Glomerular visceral epithelial cell (primary cell): ENCODE measurements around the gene MPPED1.

Experiments
- DNase-seq: peaks from one replicate; pipeline ENCODE4 v3.0.0-alpha.2; 2016; ENCODE audit errors: extremely low spot score

MPPED1 gene

GRCh38 chr22:43476751-43477725 lies 65.2 kb downstream of the MPPED1 start:
- no peak for DNase-seq

- no peak for DNase-seq
Measured at GRCh38 chr22:43477966-43478365, 66.2 kb downstream of the MPPED1 start.

- DNase-seq, result no peak
Measured at GRCh38 chr22:43478621-43479300, 66.9 kb downstream of the MPPED1 start.

- DNase-seq, result no peak
Measured at GRCh38 chr22:43479301-43479950, 67.6 kb downstream of the MPPED1 start.

- no peak for DNase-seq
Measured at GRCh38 chr22:43479962-43480361, 68.1 kb downstream of the MPPED1 start.

GRCh38 chr22:43481568-43482317 lies 69.9 kb downstream of the MPPED1 start:
- no peak for DNase-seq

GRCh38 chr22:43482318-43482625 lies 70.5 kb downstream of the MPPED1 start:
- no peak for DNase-seq

- no peak for DNase-seq
Measured at GRCh38 chr22:43483266-43483665, 71.5 kb downstream of the MPPED1 start.

- DNase-seq, result no peak
Measured at GRCh38 chr22:43483669-43484068, 71.9 kb downstream of the MPPED1 start.

- DNase-seq, result no peak
Measured at GRCh38 chr22:43484227-43484626, 72.4 kb downstream of the MPPED1 start.

GRCh38 chr22:43485502-43486089 lies 73.8 kb downstream of the MPPED1 start:
- DNase-seq, result no peak

GRCh38 chr22:43487311-43488030 lies 75.7 kb downstream of the MPPED1 start:
- no peak for DNase-seq

- DNase-seq, result no peak
Measured at GRCh38 chr22:43488031-43488866, 76.4 kb downstream of the MPPED1 start.

GRCh38 chr22:43488937-43489336 lies 77.1 kb downstream of the MPPED1 start:
- DNase-seq, result no peak

GRCh38 chr22:43490311-43490710 lies 78.5 kb downstream of the MPPED1 start:
- DNase-seq, result no peak

GRCh38 chr22:43491177-43491576 lies 79.4 kb downstream of the MPPED1 start:
- no peak for DNase-seq

- DNase-seq, result no peak
Measured at GRCh38 chr22:43491737-43492136, 79.9 kb downstream of the MPPED1 start.

- DNase-seq, result no peak
Measured at GRCh38 chr22:43493297-43493696, 81.5 kb downstream of the MPPED1 start.

- DNase-seq, result no peak
Measured at GRCh38 chr22:43497956-43498855, 86.4 kb downstream of the MPPED1 start.
